ENCODE data around the gene RNU2-63P.
"Not testable (repeated sequence)": the region's sequence is repeated elsewhere in the genome, so short reads cannot be mapped to it uniquely, and the experiment has no call there.

RNU2-63P gene

DNA sequence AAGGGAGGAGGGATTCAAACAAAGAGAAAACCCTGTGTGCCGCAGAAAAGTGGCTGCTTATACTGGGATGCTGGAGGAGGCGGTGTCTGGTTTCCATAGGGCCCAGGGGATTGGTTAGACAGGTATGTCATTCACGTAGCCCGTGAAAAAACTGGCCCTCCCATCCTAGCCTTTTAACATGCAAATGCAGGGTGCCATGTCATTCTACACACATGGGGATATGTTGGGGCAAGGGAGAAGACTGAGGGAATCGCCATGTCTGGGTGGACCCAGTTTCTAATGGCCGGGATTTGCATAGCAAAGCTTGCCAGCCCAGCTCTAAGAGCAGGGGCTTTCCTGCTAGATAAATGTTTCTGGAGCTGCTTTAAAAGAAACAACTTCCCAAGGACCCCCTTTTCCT is 8.2 kb upstream of the RNU2-63P start:
- TF ChIP-seq TAF1 (IDR thresholded peaks at IDR 0.05; ENCODE audit: borderline replicate concordance, low read depth, low read length), result no peak
- no peak for TF ChIP-seq POLR2A (IDR thresholded peaks at IDR 0.05; ENCODE audit: low read depth, low read length)
- no peak for TF ChIP-seq POLR2AphosphoS5 (IDR thresholded peaks at IDR 0.05; ENCODE audit: low read depth, low read length)
- FAIRE-seq (no peak), DNase-seq (ENCODE audit: insufficient read length) (no peak)

DNA sequence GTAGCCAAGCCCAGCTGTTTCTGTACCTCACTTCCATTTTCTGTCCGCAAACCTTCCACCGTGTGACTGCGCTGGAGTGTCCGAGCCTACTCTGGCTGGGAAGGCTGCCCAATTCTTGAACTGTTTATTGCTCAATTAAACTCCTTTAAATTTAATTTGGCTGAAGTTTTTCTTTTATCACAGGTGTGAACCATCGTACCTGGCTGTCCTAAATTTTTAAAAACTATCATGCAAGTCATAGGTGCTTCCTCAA is 6.2 kb upstream of the RNU2-63P start:
- TF ChIP-seq POLR2AphosphoS5 (IDR thresholded peaks at IDR 0.05; ENCODE audit: low read depth, low read length) (no peak), TAF1 (IDR thresholded peaks at IDR 0.05; ENCODE audit: borderline replicate concordance, low read depth, low read length) (no peak)
- FAIRE-seq, result no peak
- DNase-seq (ENCODE audit: insufficient read length), result no peak

DNA sequence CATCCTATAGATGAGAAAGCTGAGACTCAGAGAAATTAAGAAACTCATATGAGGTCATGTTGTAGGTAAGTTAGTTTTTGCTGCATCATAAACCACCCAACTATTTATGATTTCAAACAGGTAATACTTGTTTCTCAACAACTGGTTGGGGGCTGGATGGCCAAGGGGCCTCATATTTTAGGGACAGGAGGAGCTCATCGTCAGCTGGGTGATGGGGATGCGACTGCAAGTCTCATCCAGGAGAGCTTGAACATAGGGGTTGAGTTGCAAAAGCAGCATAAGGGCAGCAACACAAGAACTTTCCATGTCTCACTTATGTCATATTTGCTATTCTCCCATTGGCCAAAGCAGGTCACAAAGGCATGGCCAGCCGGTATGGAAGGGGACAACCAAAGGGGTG is 3.6 kb upstream of the RNU2-63P start:
- no peak for TF ChIP-seq POLR2A (IDR thresholded peaks at IDR 0.05; ENCODE audit: low read depth, low read length)
- DNase-seq (ENCODE audit: insufficient read length) (no peak), FAIRE-seq (no peak)

DNA sequence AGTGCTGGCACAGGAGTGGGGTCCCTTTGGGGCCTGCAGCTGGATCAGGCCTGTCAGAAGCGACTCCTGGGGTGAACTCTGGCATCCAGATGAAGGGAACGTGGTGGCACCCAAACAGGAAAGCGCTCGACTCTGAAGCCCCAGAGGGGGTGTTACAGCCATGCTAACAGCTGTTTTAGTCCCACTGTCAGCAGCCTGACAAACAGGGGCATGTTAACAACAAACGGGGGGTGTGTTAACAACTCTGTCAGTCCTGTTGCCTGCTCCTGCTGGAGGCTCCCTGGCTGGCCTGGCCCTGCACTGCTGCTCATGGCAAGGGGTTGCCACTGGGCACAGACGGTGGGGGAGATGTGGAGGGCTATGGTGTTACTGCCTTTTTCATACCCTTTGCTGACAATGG is 2.6 kb upstream of the RNU2-63P start:
- no peak for FAIRE-seq
- TF ChIP-seq POLR2A (IDR thresholded peaks at IDR 0.05; ENCODE audit: low read depth, low read length), result no peak
- TF ChIP-seq POLR2AphosphoS5 (IDR thresholded peaks at IDR 0.05; ENCODE audit: low read depth, low read length), result no peak
- no peak for TF ChIP-seq TAF1 (IDR thresholded peaks at IDR 0.05; ENCODE audit: borderline replicate concordance, low read depth, low read length)
- no peak for DNase-seq (ENCODE audit: insufficient read length)

DNA sequence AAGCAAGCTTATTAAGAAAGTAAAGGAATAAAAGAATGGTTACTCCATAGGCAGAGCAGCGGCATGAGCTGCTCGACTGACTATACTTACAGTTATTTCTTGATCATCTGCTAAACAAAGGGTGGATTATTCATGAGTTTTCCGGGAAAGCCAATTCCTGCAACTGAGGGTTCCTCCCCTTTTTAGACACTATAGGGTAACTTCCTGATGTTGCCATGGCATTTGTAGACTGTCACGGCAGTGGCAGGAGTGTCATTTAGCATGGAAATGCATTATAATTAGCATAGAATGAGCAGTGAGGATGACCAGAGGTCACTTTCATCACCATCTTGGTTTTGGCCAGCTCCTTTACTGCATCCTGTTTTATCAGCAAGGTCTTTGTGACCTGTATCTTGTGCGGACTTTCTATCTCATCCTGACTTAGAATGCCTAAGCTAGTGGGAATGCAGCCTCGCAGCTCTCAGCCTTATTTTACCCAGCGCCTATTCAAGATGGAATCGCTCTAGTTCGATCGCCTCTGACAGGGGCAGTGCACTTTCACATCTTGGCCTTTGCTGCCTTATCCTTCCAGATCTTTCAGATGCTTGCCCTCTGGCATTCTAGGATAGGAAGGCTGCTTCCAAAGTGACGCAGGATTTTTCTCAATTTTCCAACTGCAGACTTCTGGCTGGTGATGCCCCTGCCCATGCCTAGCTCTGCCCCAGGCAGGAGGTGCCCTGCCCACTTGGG is 1.9 kb upstream of the RNU2-63P start:
- FAIRE-seq; DNase-seq (ENCODE audit: insufficient read length): not testable (repeated sequence)

DNA sequence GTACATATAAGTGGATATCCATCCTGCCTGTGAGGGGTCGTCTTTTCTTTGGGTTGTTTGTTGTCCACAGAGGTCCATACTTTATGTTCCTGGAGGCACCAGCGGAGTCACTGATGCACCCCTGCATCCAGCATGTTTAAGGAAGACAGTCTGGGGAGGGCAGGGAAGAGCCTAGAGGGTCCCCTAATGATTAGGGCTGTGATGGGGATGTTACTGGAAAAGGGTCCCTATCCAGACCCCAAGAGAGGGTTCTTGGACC is 1.4 kb upstream of the RNU2-63P start:
- not testable (repeated sequence) for DNase-seq (ENCODE audit: insufficient read length); FAIRE-seq

DNA sequence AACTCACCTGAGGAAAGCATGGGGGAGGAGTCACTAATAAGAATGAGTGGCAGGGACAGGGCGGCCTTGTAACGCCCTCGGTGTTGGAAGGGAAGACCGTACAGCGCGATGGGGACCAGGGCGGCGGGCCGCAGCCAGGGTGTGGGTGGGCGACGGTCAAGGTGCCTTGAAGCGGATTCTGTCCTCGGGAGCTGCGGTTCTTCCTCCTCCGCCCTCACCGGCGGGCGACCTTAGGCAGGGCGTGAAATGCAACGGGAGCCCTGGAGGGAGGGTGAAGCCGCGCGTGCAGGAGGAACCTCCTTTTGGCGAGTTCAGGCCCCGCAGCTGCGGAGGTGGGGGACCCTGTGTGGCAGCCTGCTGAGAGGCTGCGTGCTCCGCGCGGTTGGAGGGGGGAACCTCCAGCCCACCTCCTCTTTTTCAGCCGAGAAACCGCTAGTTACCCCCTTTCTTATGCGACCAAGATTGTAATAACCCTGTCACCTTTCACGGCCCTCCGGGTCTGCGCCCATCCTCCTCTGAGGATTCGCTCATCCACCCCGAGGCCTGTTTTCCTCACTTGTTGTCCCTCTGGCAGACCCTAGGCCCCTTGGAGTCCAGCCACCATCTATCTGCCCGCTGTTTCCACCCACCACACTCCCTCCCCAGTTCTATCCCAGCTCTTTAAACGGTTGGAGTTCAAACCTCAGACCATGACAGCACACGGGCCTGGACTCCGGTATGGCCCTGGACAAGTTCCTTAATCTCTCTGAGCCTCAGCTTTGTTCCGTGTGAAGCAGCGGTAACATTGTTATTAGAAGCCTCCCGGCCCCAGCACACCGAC is 823 bp upstream of the RNU2-63P start:
- DNase-seq (ENCODE audit: insufficient read length) (peak; percentile 54), FAIRE-seq (peak; percentile 40)
- no peak for TF ChIP-seq POLR2A (IDR thresholded peaks at IDR 0.05; ENCODE audit: low read depth, low read length)
- no peak for TF ChIP-seq POLR2AphosphoS5 (IDR thresholded peaks at IDR 0.05; ENCODE audit: low read depth, low read length)
- no peak for TF ChIP-seq TAF1 (IDR thresholded peaks at IDR 0.05; ENCODE audit: borderline replicate concordance, low read depth, low read length)

DNA sequence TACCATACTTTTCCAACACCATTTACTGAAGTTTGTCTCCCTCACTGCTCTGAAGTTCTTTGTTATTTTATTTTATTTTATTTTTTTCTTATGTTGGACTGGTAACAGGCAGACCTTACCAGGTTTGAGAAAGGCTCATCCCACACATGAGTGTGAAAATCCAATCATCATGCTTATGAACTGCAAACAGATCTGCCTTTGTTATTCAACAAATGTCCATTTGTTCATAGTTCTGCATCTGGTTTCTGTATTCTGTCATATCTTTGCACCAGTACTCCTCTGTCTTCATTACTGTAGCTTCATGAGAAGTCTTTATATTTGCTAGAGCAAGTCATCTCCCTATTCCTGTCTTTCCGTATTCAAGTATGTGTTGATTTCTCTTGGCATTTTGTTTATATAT is 5.3 kb downstream of the RNU2-63P start:
- no peak for FAIRE-seq
- DNase-seq (ENCODE audit: insufficient read length), result no peak
- no peak for TF ChIP-seq TAF1 (IDR thresholded peaks at IDR 0.05; ENCODE audit: borderline replicate concordance, low read depth, low read length)
- TF ChIP-seq POLR2AphosphoS5 (IDR thresholded peaks at IDR 0.05; ENCODE audit: low read depth, low read length), result no peak
- TF ChIP-seq POLR2A (IDR thresholded peaks at IDR 0.05; ENCODE audit: low read depth, low read length), result no peak

DNA sequence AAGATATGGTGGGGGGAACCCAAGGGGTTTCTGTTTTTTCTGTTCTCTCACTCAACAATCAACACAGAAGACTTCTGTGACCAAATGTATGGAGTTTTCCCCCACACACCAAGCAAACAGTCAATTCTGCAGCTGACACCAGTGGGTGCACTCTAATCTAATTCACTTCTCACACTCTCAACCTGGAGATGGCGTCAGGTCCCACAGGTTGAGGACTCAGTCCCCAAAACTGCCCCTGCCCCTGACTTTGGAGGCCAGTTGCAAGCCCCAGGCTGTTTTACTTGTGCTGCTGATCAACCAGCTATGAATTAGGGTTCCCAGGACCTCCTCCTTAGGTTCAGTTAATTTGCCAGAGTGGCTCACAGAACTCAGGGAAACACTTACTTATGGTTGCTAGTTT is 6.2 kb downstream of the RNU2-63P start:
- no peak for DNase-seq (ENCODE audit: insufficient read length)
- FAIRE-seq, result no peak
- TF ChIP-seq TAF1 (IDR thresholded peaks at IDR 0.05; ENCODE audit: borderline replicate concordance, low read depth, low read length), result no peak
- no peak for TF ChIP-seq POLR2A (IDR thresholded peaks at IDR 0.05; ENCODE audit: low read depth, low read length)
- TF ChIP-seq POLR2AphosphoS5 (IDR thresholded peaks at IDR 0.05; ENCODE audit: low read depth, low read length), result no peak

DNA sequence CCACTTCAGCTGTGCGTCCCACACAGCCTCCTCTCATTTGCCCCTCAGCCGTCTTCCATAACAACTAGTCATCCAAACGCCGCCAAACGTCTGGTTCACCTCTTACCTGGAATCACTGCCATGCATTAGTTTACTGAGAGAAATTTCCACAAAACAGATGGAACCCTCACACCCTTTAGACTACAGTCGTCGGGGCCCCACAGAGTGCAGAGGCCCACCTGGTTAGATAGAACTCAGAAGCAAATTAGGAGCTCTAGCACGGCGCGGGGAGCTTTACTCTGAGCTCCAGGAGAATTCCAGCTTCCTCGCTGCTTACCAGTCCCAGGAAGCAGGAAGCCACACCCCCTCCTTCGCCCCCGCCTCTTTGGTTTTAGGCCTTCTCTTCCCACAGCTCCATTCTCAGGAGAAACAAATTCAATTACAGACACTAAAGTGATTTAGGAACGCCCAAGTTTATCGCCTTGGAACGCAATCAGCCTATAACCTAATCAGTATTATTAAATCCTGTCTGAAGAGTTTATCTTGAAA is 9.4 kb downstream of the RNU2-63P start:
- no peak for TF ChIP-seq TAF1 (IDR thresholded peaks at IDR 0.05; ENCODE audit: borderline replicate concordance, low read depth, low read length)
- no peak for TF ChIP-seq POLR2A (IDR thresholded peaks at IDR 0.05; ENCODE audit: low read depth, low read length)
- TF ChIP-seq POLR2AphosphoS5 (IDR thresholded peaks at IDR 0.05; ENCODE audit: low read depth, low read length), result no peak
- DNase-seq (ENCODE audit: insufficient read length), result no peak
- no peak for FAIRE-seq

DNA sequence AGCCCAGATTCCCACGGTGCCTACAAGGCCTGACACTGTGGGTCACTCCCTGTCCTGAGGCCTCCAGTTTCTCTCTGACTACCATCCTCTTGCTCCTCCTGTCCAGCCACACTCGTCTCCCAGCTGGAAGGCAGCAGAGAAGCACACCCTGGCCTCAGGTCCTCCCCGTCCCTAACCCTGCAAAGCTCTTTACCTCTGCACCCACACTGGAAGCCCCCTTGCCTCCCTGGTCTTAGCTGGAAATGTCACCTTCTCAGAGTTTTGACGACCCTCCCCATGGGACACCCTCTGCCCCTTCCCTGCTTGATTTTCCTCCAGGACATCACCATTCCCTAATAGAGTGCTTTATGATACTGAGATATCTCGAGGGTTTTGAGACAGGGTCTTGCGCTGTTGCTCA is 10.6 kb downstream of the RNU2-63P start:
- DNase-seq (ENCODE audit: insufficient read length) (no peak), FAIRE-seq (no peak)
- no peak for TF ChIP-seq POLR2A (IDR thresholded peaks at IDR 0.05; ENCODE audit: low read depth, low read length)
- TF ChIP-seq TAF1 (IDR thresholded peaks at IDR 0.05; ENCODE audit: borderline replicate concordance, low read depth, low read length), result no peak
- no peak for TF ChIP-seq POLR2AphosphoS5 (IDR thresholded peaks at IDR 0.05; ENCODE audit: low read depth, low read length)

DNA sequence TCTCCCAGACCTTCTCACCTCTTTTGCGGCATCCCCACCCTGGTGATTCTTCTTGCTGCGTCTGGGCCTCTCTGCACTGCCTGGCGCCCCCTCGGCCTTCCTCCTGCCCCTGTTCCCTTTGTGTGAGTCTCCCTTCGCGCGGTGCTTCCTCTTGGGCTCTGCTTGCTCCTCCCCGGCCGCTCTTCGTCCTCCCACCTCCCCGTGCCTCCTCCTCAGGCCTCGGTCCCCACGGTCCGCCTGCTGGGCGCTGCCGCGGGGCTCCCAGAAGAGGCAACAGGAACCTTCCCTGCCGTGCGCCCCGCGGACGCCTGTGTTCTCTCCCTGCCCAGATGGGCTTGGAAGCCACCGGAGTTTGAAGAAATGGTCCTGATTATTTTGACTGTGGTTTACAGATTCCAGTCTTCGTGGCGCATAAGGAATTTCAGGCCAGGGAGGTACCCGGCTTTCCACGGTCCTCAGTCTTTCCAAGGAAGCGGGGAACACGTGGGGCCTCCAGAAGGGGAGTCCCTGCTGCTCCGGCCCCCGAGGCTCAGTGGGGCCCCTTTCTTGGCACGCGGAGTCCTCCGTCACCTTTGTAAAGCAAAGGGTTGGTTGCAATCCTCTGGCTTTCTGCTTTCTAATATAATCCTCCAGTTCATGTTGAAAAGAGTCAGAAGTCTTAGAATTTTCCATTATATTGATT is 13.1 kb downstream of the RNU2-63P start:
- FAIRE-seq (no peak), DNase-seq (ENCODE audit: insufficient read length) (no peak)
- no peak for TF ChIP-seq TAF1 (IDR thresholded peaks at IDR 0.05; ENCODE audit: borderline replicate concordance, low read depth, low read length)
- TF ChIP-seq POLR2AphosphoS5 (IDR thresholded peaks at IDR 0.05; ENCODE audit: low read depth, low read length), result no peak
- TF ChIP-seq POLR2A (IDR thresholded peaks at IDR 0.05; ENCODE audit: low read depth, low read length), result no peak
